ENCODE data around the gene BTBD9. TPM values are rescaled to one million over a fixed set of nuclear protein-coding genes. Genes with fewer than 3 reads are reported as not detected.

Gene BTBD9
- total RNA-seq, 2 experiments from 2014 or later = 6.8 to 7.0 TPM

DNA sequence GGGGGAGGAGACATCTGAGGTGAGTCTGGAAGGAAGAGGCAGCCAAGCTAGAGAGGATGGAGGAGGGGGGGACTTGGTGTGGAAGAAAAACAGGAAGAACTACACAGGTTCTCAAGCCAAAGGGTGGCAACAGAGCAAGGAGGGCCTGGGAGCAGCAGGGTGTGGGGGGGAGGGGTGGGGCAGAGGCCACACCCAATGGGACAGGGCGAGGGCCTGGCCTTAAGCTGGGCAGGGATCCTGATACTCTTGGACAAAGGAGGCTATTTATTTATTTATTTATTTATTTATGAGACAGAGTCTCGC is 461.2 kb downstream of the BTBD9 start:
- H3K27ac Mint-ChIP-seq = no peak overlapping the region
- no peaks in the 10 kb centered on the region for H3K4me1 Mint-ChIP-seq
- peaks cover 2% of the 10 kb centered on the region for H3K36me3 Mint-ChIP-seq
- no peak overlapping the region for H3K4me3 Mint-ChIP-seq
- H3K9me3 Mint-ChIP-seq = no peaks in the 10 kb centered on the region
- no peaks in the 10 kb centered on the region for H3K27me3 Mint-ChIP-seq
- no peak for DNase-seq

DNA sequence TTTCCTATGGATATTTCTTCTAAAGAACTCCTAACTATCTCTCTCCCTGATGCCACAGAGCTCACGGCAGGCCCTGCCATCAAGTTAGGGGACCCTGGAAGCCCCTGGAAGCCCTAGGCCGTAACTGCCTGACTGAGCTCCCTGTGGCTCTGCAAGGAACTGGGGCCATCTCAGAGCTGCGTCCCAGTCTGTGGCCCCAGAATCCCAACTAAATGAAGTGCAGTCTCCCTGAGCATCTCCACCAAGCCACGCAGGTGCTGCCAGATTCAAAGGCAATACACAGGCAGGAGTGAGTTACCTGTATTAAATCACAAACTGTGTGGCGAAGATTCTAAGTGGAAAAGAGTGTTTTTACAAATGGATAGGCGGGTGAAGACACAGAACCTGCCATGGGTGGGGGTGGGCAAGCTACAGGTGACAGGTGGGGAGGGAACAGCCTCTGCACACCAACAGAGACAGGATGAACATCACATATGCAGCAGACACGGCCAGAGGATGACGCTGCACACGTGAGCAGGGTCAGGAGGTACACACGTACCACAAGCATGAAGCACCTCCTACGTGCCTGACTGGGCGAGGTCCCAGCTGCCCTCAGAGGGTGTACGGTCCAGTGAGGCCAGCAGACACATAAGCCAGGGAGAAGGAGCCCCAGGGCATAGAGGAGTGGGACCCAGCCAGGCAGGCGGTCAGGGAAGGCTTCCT is 461.7 kb downstream of the BTBD9 start:
- no peak for DNase-seq
- Mint-ChIP-seq H3K9me3 (no peaks in the 10 kb centered on the region), H3K4me1 (no peaks in the 10 kb centered on the region), H3K27me3 (no peaks in the 10 kb centered on the region), H3K4me3 (no peak overlapping the region), H3K36me3 (peaks cover 4% of the 10 kb centered on the region), H3K27ac (no peak overlapping the region)

DNA sequence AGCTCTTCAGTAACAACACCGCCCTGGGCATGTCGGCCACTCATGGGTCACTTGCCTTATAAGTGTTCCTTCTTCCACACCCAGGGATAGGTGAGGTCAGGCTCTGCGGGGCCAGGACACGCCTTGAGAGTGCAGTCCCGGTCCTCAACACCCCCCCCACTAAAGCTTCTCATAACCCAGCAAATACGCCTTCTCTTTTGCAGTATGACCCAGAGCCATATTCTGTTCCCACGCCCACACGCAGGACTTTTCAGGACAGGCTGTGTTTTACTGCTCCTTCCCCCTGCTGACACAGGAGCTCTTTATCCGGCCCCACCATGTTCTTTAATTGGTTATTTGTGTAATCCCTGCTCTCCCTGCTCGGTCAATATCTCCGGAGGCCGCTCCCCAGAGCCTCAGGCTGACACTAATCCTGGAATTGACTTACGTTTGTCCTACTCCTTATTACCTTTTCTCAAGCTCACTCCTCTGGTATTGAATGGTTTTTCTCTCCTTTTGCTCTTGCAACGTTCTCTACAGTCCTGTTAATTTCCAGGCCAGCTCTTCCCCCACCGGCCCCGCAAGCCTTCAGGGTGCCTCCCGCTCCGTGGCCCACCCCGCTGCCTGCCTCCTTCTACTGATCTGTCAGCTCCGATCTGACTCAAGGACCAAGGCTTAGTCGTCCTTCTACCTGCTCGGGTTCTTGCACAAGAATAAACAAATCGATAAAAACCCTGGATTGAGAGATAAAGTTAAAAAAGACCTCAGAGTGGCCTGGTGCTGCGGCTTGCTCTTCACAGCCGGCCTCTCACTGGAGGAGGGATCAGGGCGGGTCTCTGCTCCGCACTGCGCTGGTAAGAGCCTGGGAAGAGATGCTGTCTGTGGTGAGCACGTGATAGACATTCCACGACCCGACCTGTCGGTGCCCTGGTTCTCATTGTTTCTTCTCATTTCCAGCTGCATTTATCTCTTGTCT is 462.7 kb downstream of the BTBD9 start:
- H3K4me1 Mint-ChIP-seq = no peaks in the 10 kb centered on the region
- peaks cover 4% of the 10 kb centered on the region for H3K36me3 Mint-ChIP-seq
- no peaks in the 10 kb centered on the region for H3K9me3 Mint-ChIP-seq
- no peaks in the 10 kb centered on the region for H3K27me3 Mint-ChIP-seq
- H3K27ac Mint-ChIP-seq = no peak overlapping the region
- H3K4me3 Mint-ChIP-seq = no peak overlapping the region
- no peak for DNase-seq

DNA sequence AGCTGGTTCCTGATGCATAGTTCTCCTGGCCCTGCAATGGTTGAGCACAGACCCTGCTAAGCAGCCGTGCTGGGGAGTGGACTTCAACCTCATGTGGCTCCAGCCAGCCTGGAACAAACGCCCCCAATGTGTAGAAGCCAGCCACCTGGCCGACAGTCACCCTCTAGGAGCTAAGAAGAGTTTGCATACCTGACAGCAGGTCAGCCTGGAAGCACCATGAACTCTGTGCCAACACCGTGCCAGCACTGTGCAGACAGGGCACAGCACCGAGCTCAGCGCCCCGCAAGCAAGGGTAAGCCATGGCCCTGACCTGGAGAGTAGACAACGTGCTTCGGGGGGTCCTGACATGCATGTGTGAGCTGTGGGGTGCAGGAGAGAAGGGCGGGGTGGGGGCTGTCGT is 463.9 kb downstream of the BTBD9 start:
- peaks cover 4% of the 10 kb centered on the region for H3K36me3 Mint-ChIP-seq
- DNase-seq = no peak
- H3K9me3 Mint-ChIP-seq = no peaks in the 10 kb centered on the region
- H3K4me1 Mint-ChIP-seq = no peaks in the 10 kb centered on the region
- no peak overlapping the region for H3K4me3 Mint-ChIP-seq
- no peaks in the 10 kb centered on the region for H3K27me3 Mint-ChIP-seq
- no peak overlapping the region for H3K27ac Mint-ChIP-seq

DNA sequence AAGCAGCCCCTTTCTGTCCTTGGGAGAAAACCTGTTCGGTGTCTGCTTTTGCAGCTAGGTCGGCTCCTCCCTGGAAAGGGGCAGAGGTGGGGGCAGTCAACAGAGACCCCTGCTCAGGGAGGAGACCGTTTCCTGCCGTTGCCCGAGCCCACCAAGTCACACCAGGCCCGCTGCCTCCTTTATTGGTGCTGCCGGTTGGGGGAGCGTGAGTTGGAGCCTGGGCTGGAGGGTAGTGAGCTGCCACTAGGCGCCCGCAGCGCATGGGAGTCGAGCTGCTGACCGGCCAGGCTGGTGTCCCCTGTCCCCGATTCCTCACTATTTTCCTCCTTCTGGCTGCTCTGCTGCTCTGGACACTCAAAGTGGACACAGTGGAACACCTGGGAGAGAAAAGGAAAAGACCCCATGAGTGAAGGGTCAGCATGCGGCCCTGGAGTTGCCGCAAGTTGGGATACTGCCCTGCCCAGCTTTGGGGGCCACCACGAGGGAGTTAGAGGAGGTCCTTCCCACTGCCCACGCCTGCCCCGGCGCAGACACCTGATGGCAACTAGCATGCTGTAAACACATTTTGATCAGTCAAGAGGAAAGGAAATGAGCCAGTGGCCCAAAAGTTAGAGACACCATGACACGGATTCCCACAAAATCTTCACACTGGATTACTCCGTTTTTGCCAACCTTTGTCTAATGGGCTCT is 464.8 kb downstream of the BTBD9 start:
- H3K9me3 Mint-ChIP-seq = no peaks in the 10 kb centered on the region
- no peak overlapping the region for H3K27ac Mint-ChIP-seq
- no peak for DNase-seq
- peaks cover 4% of the 10 kb centered on the region for H3K36me3 Mint-ChIP-seq
- H3K4me3 Mint-ChIP-seq = no peak overlapping the region
- H3K27me3 Mint-ChIP-seq = no peaks in the 10 kb centered on the region
- H3K4me1 Mint-ChIP-seq = no peaks in the 10 kb centered on the region

DNA sequence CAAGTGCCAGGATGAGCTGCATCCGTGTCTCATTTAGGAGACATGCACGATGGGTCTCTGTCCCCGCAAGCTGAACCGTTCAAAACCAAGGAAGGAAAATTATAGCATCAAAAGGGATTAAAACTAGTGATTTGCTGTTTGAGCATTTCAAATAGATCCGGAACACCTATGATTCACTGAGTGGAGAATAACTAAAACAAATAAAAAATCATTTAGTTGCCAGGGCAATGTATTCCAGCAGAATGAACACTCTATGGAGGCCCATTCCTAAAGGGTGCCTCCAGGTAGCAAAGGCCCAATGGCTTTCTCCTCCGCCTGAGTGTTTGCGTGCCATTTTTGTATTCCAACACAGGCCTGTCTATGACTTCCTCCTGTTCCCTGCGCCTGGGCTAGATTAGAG is 465.4 kb downstream of the BTBD9 start:
- no peak overlapping the region for H3K27ac Mint-ChIP-seq
- H3K4me3 Mint-ChIP-seq = no peak overlapping the region
- DNase-seq = no peak
- no peaks in the 10 kb centered on the region for H3K27me3 Mint-ChIP-seq
- H3K4me1 Mint-ChIP-seq = no peaks in the 10 kb centered on the region
- peaks cover 4% of the 10 kb centered on the region for H3K36me3 Mint-ChIP-seq
- H3K9me3 Mint-ChIP-seq = no peaks in the 10 kb centered on the region

DNA sequence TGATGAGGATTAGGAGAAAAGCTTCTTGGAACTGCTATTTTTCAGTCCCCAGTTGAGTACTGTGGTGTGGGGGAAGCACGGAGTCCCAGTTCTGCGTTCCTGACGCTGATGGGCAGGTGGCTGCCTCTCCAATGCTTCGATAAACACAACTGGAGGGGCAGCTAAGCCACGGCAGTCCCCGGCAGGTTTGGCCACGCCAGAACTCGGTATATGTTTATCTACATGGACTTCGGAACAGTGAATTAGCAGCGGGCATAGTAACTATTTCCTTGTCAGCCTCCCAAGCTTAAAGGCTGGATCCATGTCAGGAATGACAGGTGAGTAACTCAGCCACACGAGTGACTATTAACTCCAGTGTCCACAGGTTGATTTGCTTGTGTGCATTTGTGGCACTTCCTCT is 465.8 kb downstream of the BTBD9 start:
- no peak overlapping the region for H3K27ac Mint-ChIP-seq

DNA sequence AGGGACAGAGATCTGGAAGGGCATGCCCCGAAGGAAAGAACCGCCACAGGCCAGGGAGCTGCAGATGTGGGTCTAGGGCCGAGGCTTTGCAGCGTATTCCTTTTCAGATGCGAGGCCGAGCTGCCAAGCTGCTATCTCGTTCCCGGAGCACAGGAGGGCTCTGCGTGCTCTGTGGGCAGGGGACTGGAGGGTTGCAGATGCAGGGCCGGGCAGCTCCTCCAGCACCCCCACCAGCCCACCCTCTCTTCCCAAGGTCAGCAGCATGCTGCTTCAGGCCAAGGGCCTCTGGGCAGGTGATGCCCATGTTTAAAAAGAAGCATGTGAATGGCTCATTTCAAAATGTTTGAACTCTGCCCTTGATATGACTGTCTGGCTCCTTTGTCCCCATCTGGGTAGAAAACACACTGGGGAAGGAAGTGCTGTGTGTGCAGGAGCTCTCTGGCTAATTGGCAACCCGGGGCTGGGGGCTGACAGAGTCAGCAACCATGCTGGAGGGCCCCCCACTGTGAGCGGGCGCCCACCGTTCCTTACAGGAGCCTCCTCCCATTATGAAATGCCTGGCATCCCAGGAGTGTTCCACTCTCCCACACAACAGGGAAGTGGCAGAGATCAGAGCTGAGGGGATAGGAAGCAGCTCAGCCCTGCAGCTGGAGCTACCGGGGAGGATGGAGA is 466.9 kb downstream of the BTBD9 start:
- no peak for DNase-seq
- Mint-ChIP-seq H3K9me3 (no peaks in the 10 kb centered on the region), H3K36me3 (peaks cover 4% of the 10 kb centered on the region), H3K27ac (no peak overlapping the region), H3K4me3 (no peak overlapping the region), H3K27me3 (no peaks in the 10 kb centered on the region), H3K4me1 (no peaks in the 10 kb centered on the region)

More for the DNA sequence above, 465.8 kb downstream of the BTBD9 start:
- H3K36me3 Mint-ChIP-seq = peaks cover 4% of the 10 kb centered on the region
- no peak overlapping the region for H3K4me3 Mint-ChIP-seq
- no peak for DNase-seq
- H3K27me3 Mint-ChIP-seq = no peaks in the 10 kb centered on the region
- no peaks in the 10 kb centered on the region for H3K4me1 Mint-ChIP-seq
- no peaks in the 10 kb centered on the region for H3K9me3 Mint-ChIP-seq

DNA sequence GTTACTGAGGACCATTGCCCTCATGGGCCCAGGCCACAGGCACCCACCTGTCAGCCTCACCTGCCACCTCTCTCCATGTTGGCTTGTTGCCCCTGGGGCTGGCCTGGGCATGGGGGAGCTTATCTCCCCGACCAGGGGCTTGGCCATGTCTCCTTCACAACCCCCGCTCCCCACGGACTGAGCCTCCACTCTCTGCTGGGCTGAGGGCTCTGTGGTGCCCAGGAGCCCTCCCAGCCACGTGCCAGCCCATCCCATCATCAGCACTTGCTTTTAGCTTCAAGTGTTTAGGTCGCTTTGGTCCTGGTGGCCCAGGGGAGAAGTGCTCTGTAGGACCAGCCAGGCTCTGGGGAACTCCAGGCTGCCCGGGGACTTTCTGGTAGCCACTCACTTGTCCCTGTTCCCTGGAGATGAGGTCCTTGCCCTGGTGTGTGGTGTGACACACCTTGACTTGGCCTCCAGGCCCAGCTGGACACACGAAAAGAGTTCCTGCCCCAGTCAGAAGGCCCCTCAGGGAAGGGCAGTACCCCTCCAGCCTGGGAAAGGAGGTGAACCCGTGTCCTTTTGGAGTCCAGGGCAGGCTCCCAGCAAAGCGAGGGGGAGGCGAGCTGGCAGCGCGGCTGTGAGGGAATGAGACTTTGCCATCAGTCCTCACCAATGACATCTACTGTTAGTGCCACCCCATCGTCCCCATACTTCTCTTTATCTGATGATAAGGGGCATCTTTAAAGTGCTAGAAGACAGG is 467.6 kb downstream of the BTBD9 start:
- Mint-ChIP-seq H3K27ac (no peak overlapping the region), H3K4me3 (no peak overlapping the region), H3K36me3 (peaks cover 4% of the 10 kb centered on the region), H3K9me3 (no peaks in the 10 kb centered on the region), H3K27me3 (no peaks in the 10 kb centered on the region), H3K4me1 (no peaks in the 10 kb centered on the region)
- no peak for DNase-seq

DNA sequence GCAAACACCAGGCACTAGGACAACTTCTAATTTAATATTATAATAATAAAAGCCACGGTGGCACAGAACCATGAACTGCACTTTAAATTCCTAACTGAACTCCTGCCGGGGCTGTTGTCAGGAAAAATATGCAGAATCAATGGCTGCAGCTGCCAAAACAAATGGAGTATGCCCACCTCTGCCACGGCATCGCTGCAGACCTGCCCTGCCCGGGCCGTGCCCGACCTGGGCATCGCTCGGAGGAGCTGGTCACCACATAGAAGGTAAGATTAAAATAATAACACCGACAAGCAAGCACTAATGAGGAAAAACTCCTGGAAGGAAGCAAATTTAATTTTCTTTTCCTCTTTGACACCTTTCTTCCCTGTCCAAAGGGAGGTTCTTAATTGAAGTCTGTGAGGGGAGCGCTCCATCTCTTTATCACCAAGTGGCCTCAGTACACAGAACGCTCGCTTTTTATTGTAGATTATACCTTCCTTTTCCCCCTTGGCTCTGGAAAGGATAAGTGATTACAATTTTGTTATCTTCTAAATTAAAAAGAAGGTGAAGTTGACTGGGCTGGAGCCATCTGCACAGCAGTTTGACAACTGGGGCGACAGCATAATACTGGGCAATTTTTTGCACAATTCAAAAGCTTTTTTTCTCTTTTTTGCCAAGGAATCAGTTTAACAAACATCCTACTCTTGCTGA is 468.9 kb downstream of the BTBD9 start:
- Mint-ChIP-seq H3K27ac (no peak overlapping the region), H3K9me3 (no peaks in the 10 kb centered on the region), H3K4me3 (no peak overlapping the region), H3K4me1 (no peaks in the 10 kb centered on the region), H3K27me3 (no peaks in the 10 kb centered on the region), H3K36me3 (peaks cover 4% of the 10 kb centered on the region)
- no peak for DNase-seq

DNA sequence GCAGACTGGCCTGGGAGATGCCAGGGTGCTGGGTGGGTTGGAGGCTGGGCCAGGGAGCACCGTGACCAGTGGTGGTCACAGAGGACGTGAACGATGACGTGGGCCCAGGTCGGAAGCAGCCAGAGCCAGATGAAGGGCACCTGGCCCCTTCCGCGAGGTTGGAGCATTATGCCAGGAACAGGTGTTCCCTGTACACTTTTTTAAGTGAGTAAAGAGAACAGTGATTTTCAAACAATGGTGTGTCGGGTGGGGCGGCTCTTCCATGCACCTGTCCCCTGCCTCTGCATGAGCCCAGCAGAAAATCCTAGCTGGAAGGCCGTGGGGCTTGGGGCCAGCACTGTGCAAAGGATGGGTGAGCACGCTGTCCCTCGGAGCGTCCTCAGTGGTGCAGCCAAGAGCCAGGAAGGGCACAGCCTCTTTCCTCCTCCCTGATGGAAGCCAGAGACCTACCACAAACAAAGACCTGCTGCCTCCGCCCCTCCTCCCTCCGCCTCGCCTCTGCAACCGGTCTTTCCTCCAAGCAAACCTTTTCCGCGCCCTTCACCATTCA is 469.7 kb downstream of the BTBD9 start:
- H3K9me3 Mint-ChIP-seq = no peaks in the 10 kb centered on the region
- H3K4me1 Mint-ChIP-seq = no peaks in the 10 kb centered on the region
- H3K27me3 Mint-ChIP-seq = no peaks in the 10 kb centered on the region
- no peak overlapping the region for H3K27ac Mint-ChIP-seq
- H3K36me3 Mint-ChIP-seq = peaks cover 4% of the 10 kb centered on the region
- no peak overlapping the region for H3K4me3 Mint-ChIP-seq
- no peak for DNase-seq

DNA sequence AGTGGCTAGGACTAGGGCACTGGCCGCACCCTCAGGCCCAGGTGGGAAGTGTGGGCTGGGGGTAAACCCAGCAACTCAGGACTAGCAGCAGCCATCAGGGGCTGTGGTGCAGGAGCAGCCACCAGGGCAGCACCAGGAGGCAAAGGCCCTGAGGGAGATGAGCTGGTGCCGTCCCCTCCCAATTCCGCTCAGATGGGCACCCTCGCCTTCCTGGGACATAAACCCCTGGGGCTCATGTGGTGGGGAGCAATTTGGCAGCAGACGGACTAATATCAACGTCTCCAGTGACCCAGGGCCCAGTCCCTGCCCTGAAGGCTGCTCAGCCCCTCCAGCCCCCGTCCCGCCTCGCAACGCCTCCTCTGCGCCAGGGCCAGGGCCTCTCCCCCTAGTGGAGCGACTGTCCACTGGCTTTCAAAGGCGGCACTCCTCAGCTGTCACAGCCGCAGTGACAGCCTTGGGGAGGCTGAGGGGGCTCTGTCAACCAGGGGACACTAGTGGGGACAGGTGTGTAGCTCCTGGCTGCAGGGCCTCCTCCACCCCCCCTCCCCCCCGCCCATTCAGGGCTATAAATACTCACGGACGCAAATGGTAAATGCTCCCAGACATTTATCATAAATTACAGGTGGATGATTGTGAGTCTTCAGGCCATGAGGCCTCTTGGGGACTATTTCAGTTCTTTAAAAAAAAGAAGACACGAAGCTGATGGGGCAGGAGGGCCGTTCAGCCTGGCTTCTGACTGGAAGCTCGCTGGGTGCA is 470.3 kb downstream of the BTBD9 start:
- peaks cover 4% of the 10 kb centered on the region for H3K36me3 Mint-ChIP-seq
- no peaks in the 10 kb centered on the region for H3K9me3 Mint-ChIP-seq
- H3K27ac Mint-ChIP-seq = no peak overlapping the region
- DNase-seq = no peak
- H3K27me3 Mint-ChIP-seq = no peaks in the 10 kb centered on the region
- H3K4me1 Mint-ChIP-seq = no peaks in the 10 kb centered on the region
- H3K4me3 Mint-ChIP-seq = no peak overlapping the region

DNA sequence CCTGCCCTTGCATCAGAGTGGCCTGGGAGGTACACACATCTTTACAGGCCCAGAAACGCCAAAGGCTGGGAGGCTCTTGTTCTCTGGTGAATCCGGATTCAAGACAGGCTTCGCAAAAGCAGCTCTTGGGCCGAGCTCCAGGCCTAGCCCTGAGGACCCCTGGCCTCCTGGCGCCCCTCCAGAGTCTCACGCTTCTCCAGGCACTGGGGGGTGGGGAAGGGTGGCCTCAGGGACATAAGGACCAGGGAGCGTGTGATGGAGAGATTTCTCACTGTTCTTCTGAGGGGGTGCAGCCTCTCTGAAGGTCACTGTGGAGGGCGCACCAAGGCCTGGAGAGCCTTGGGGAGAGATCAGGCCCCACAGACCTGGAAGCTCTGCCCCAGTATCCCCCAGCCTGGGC is 471.0 kb downstream of the BTBD9 start:
- H3K27me3 Mint-ChIP-seq = no peaks in the 10 kb centered on the region
- H3K27ac Mint-ChIP-seq = no peak overlapping the region
- no peaks in the 10 kb centered on the region for H3K9me3 Mint-ChIP-seq
- H3K4me1 Mint-ChIP-seq = no peaks in the 10 kb centered on the region
- H3K4me3 Mint-ChIP-seq = no peak overlapping the region
- peaks cover 3% of the 10 kb centered on the region for H3K36me3 Mint-ChIP-seq
- no peak for DNase-seq
